Osteocyte (in vitro differentiated cells): ENCODE data around the gene GPR25. TPM values are rescaled to one million over a fixed set of nuclear protein-coding genes. Genes with fewer than 3 reads are reported as not detected.

Experiments used
- DNase-seq: peaks from one replicate; pipeline ENCODE4 v3.0.0; 2021; ENCODE audit warnings: mixed read lengths; ENCODE audit not compliant: unreplicated experiment; ENCODE audit errors: extremely low spot score
- H3K27ac Mint-ChIP-seq: one replicate; pipeline ENCODE4 v1.8.0; 2021; ENCODE audit warnings: mild to moderate bottlenecking, mixed read lengths; ENCODE audit not compliant: unreplicated experiment
- H3K27me3 Mint-ChIP-seq: one replicate; pipeline ENCODE4 v1.8.0; 2021; ENCODE audit warnings: mixed read lengths; ENCODE audit not compliant: unreplicated experiment
- H3K36me3 Mint-ChIP-seq: one replicate; pipeline ENCODE4 v1.8.0; 2021; ENCODE audit warnings: mixed read lengths; ENCODE audit not compliant: unreplicated experiment
- H3K4me1 Mint-ChIP-seq: one replicate; pipeline ENCODE4 v1.8.0; 2021; ENCODE audit warnings: mixed read lengths; ENCODE audit not compliant: unreplicated experiment
- H3K4me3 Mint-ChIP-seq: one replicate; pipeline ENCODE4 v1.8.0; 2021; ENCODE audit warnings: mild to moderate bottlenecking, moderate library complexity, mixed read lengths; ENCODE audit not compliant: unreplicated experiment
- H3K9me3 Mint-ChIP-seq: one replicate; pipeline ENCODE4 v1.8.0; 2021; ENCODE audit warnings: mixed read lengths; ENCODE audit not compliant: unreplicated experiment
- CTCF ChIP-seq: fragments of 200-600 bp; sonication (generic); IDR thresholded peaks from 2 replicates; pipeline ENCODE4 v1.5.0; 2021; ENCODE audit warnings: antibody characterized with exemption, mild to moderate bottlenecking, moderate library complexity
- total RNA-seq: library from RNA; stranded (reverse); gene quantifications from 2 replicates; pipeline ENCODE4 v1.2.1, GENCODE V29; 2021

GPR25 gene
- total RNA-seq, 1 donor from 2014 or later = not detected

GRCh38 chr1:200919386-200919785, 46.6 kb downstream of the GPR25 start:
- no peak overlapping the region for H3K27ac Mint-ChIP-seq
- TF ChIP-seq CTCF = no peak
- no peaks in the 10 kb centered on the region for H3K36me3 Mint-ChIP-seq
- H3K4me1 Mint-ChIP-seq = peaks cover 15% of the 10 kb centered on the region
- no peaks in the 10 kb centered on the region for H3K9me3 Mint-ChIP-seq
- no peak for DNase-seq
- H3K27me3 Mint-ChIP-seq = no peaks in the 10 kb centered on the region
- H3K4me3 Mint-ChIP-seq = no peak overlapping the region

GRCh38 chr1:200921571-200922110, 48.9 kb downstream of the GPR25 start:
- DNase-seq = no peak

GRCh38 chr1:200922406-200922805, 49.6 kb downstream of the GPR25 start:
- Mint-ChIP-seq H3K4me1 (peaks cover 20% of the 10 kb centered on the region), H3K36me3 (no peaks in the 10 kb centered on the region), H3K4me3 (no peak overlapping the region), H3K27ac (no peak overlapping the region), H3K27me3 (no peaks in the 10 kb centered on the region), H3K9me3 (no peaks in the 10 kb centered on the region)
- TF ChIP-seq CTCF = no peak
- no peak for DNase-seq

More at GRCh38 chr1:200921571-200922110, 48.9 kb downstream of the GPR25 start:
- no peak overlapping the region for H3K27ac Mint-ChIP-seq
- peaks cover 20% of the 10 kb centered on the region for H3K4me1 Mint-ChIP-seq
- H3K27me3 Mint-ChIP-seq = no peaks in the 10 kb centered on the region
- H3K9me3 Mint-ChIP-seq = no peaks in the 10 kb centered on the region
- no peak for TF ChIP-seq CTCF
- no peaks in the 10 kb centered on the region for H3K36me3 Mint-ChIP-seq
- no peak overlapping the region for H3K4me3 Mint-ChIP-seq

GRCh38 chr1:200923601-200924000, 50.8 kb downstream of the GPR25 start:
- H3K27ac Mint-ChIP-seq = no peak overlapping the region
- no peak overlapping the region for H3K4me3 Mint-ChIP-seq
- H3K4me1 Mint-ChIP-seq = peaks cover 20% of the 10 kb centered on the region
- TF ChIP-seq CTCF = no peak
- H3K36me3 Mint-ChIP-seq = no peaks in the 10 kb centered on the region
- DNase-seq = no peak
- no peaks in the 10 kb centered on the region for H3K27me3 Mint-ChIP-seq
- H3K9me3 Mint-ChIP-seq = no peaks in the 10 kb centered on the region

Other genes with a start within 250 kb of the GPR25 start
- gene DDX59, start 203.1 kb upstream of the GPR25 start, total RNA-seq = 22.4 and 23.9 TPM in 2 replicates
- 44.7 and 47.8 TPM in 2 replicates for gene CAMSAP2, start 134.1 kb upstream of the GPR25 start, total RNA-seq
- 2.0 and 2.1 TPM in 2 replicates for gene INAVA, start 21.9 kb downstream of the GPR25 start, total RNA-seq
- 0.63 and 0.97 TPM in 2 replicates for gene KIF21B, start 150.7 kb downstream of the GPR25 start, total RNA-seq
- not detected in 2 replicates for gene CACNA1S, start 239.4 kb downstream of the GPR25 start, total RNA-seq